Gastroesophageal sphincter (tissue), 4 donors: Measurements from ENCODE around the gene KIF1A. TPM values are rescaled to one million over a fixed set of nuclear protein-coding genes. Genes with fewer than 3 reads are reported as not detected.

Source experiments
- ATAC-seq: fragments of 150-250 bp; one replicate; pipeline ENCODE4 v1.9.1; 2016; ENCODE audit warnings: mild to moderate bottlenecking, moderate library complexity
- H3K27ac ChIP-seq, 4 donors: fragments of 200-600 bp; sonication (generic) in 3 of 4; 1 replicate in 3 of 4; 2 replicates in 1 of 4; pipeline ENCODE4 v1.5.1; 2016 to 2019
- H3K27me3 ChIP-seq: fragments of 200-600 bp; sonication (generic); one replicate; pipeline ENCODE4 v1.5.1; 2019
- H3K36me3 ChIP-seq, 2 donors: fragments of 200-600 bp; sonication (generic); one replicate each; pipeline ENCODE4 v1.5.1; 2019; ENCODE audit warnings: control low read depth in 1 of 2
- H3K4me1 ChIP-seq, 3 donors: fragments of 200-600 bp; sonication (generic); 1 replicate in 2 of 3; 2 replicates in 1 of 3; pipeline ENCODE4 v1.5.1; 2016 to 2019; ENCODE audit warnings: control low read depth in 2 of 3
- H3K4me3 ChIP-seq, 2 donors: fragments of 200-600 bp; sonication (generic); one replicate each; pipeline ENCODE4 v1.5.1; 2019; ENCODE audit warnings: mild to moderate bottlenecking in 1 of 2, moderate library complexity in 1 of 2
- H3K9me3 ChIP-seq, 3 donors: fragments of 200-600 bp; sonication (generic); one replicate each; pipeline ENCODE4 v1.5.1; 2017 to 2019; ENCODE audit warnings: control low read depth in 2 of 3
- CTCF ChIP-seq, 4 experiments: fragments of 200-600 bp in 2 of 4; fragments of 450-650 bp in 2 of 4; sonication (generic) in 1 of 4; IDR thresholded peaks; one replicate each; pipeline ENCODE4 v1.5.1; 2017 to 2019; ENCODE audit warnings: antibody characterized with exemption in 4 of 4, mild to moderate bottlenecking in 2 of 4, moderate library complexity in 2 of 4
- EP300 ChIP-seq: sonication (generic); formaldehyde crosslinking; IDR thresholded peaks from one replicate; pipeline ENCODE4 v1.6.1; 2017; ENCODE audit warnings: antibody characterized with exemption, mild to moderate bottlenecking
- POLR2A ChIP-seq, 2 donors: fragments of 450-650 bp; IDR thresholded peaks; one replicate each; pipeline ENCODE4 v1.6.1; 2017; ENCODE audit warnings: antibody characterized with exemption in 2 of 2, mild to moderate bottlenecking in 2 of 2, moderate library complexity in 1 of 2
- POLR2AphosphoS5 ChIP-seq: sonication (generic); formaldehyde crosslinking; IDR thresholded peaks from one replicate; pipeline ENCODE4 v1.6.1; 2017; ENCODE audit warnings: antibody characterized with exemption
- WGBS, 2 donors: methylation state at CpG; one replicate each; pipeline ENCODE4 v1.1.5; 2018; ENCODE audit warnings: low coverage in 1 of 2; 5-methylcytosine and 5-hydroxymethylcytosine counted together
- total RNA-seq, 4 donors: library from RNA; depleted of rRNA; stranded (reverse); fragments of >200 nt; gene quantifications; one replicate each; pipeline ENCODE4 v1.1.0, GENCODE V29; 2016

Gene KIF1A
- total RNA-seq, 4 donors from 2014 or later: 0.62 to 2.3 (median 1.6) TPM

GRCh38 chr2:240785424-240786335, 34.3 kb downstream of the KIF1A start:
- no peak for TF ChIP-seq EP300
- TF ChIP-seq CTCF (IDR thresholded peaks at IDR 0.05): no peak
- TF ChIP-seq POLR2A (IDR thresholded peaks at IDR 0.05): no peak
- no peak for TF ChIP-seq POLR2AphosphoS5
- WGBS, 2 donors: 86% methylated on average over 4 of the region's 25 CpGs; no CpG with 5 or more reads in 1 of the 2 donors
- H3K9me3 ChIP-seq: no peaks in the 10 kb centered on the region
- H3K27me3 ChIP-seq: peaks cover 67% of the 10 kb centered on the region
- no peak overlapping the region for H3K27ac ChIP-seq
- no peak overlapping the region for H3K4me3 ChIP-seq
- ATAC-seq: no peak
- H3K36me3 ChIP-seq: no peaks in the 10 kb centered on the region
- H3K4me1 ChIP-seq: no peaks in the 10 kb centered on the region

GRCh38 chr2:240784629-240785423, 35.2 kb downstream of the KIF1A start:
- no peaks in the 10 kb centered on the region for H3K36me3 ChIP-seq
- ATAC-seq: no peak
- no peak overlapping the region for H3K27ac ChIP-seq
- H3K4me3 ChIP-seq: no peak overlapping the region
- no peaks in the 10 kb centered on the region for H3K4me1 ChIP-seq
- TF ChIP-seq POLR2A (IDR thresholded peaks at IDR 0.05) (no peak), EP300 (no peak)
- H3K27me3 ChIP-seq: peaks cover 74% of the 10 kb centered on the region
- H3K9me3 ChIP-seq: no peaks in the 10 kb centered on the region
- WGBS, 2 donors: 87% methylated on average over 6 of the region's 25 CpGs; no CpG with 5 or more reads in 1 of the 2 donors

- Histone ChIP-seq H3K36me3 (no peaks in the 10 kb centered on the region), H3K27me3 (peaks cover 80% of the 10 kb centered on the region), H3K4me3 (no peak overlapping the region), H3K27ac (no peak overlapping the region), H3K4me1 (no peaks in the 10 kb centered on the region), H3K9me3 (no peaks in the 10 kb centered on the region)
- ATAC-seq: no peak
- no peak for TF ChIP-seq CTCF (IDR thresholded peaks at IDR 0.05)
- TF ChIP-seq POLR2AphosphoS5: no peak
- TF ChIP-seq POLR2A (IDR thresholded peaks at IDR 0.05): no peak
- no peak for TF ChIP-seq EP300
- 100% methylated on average over 2 of the region's 36 CpGs; no CpG with 5 or more reads in 1 of the 2 donors for WGBS, 2 donors
These were observed 36.0 kb downstream of the KIF1A start for GRCh38 chr2:240783819-240784621.

- H3K27ac ChIP-seq: no peak overlapping the region
- no peak for ATAC-seq
- 40% methylated on average over 1 of the region's 32 CpGs; no CpG with 5 or more reads in 1 of the 2 donors for WGBS, 2 donors
These were observed 36.9 kb downstream of the KIF1A start for GRCh38 chr2:240782886-240783818.

More at GRCh38 chr2:240782886-240783818, 36.9 kb downstream of the KIF1A start:
- no peak overlapping the region for H3K4me3 ChIP-seq
- TF ChIP-seq EP300 (no peak), CTCF (IDR thresholded peaks at IDR 0.05) (no peak), POLR2AphosphoS5 (no peak), POLR2A (IDR thresholded peaks at IDR 0.05) (no peak)
- H3K9me3 ChIP-seq: no peaks in the 10 kb centered on the region
- no peaks in the 10 kb centered on the region for H3K4me1 ChIP-seq
- peaks cover 88% of the 10 kb centered on the region for H3K27me3 ChIP-seq
- H3K36me3 ChIP-seq: no peaks in the 10 kb centered on the region
